HL-60 (cell line): ENCODE data around the gene TK2.
"Not testable (repeated sequence)": the region's sequence is repeated elsewhere in the genome, so short reads cannot be mapped to it uniquely, and the experiment has no call there.

ENCODE experiments used
- DNase-seq, 2 experiments: peaks; one replicate each; pipeline ENCODE4 v3.0.0-alpha.2; 2010 to 2020; ENCODE audit warnings: low read depth in 1 of 2, low spot score in 1 of 2
- H3K27ac ChIP-seq: fragments of 250-450 bp; sonication (Bioruptor Pico); replicated peaks from 2 replicates; pipeline ENCODE4 v1.5.1; 2020; ENCODE audit warnings: mild to moderate bottlenecking, moderate library complexity
- H3K27me3 ChIP-seq: fragments of 250-450 bp; sonication (Bioruptor Pico); 2 replicates; pipeline ENCODE4 v1.5.1; 2021; ENCODE audit warnings: mild to moderate bottlenecking, moderate library complexity; ENCODE audit not compliant: insufficient read depth, poor library complexity, severe bottlenecking
- H3K4me3 ChIP-seq: replicated peaks from 2 replicates; pipeline ENCODE4 v1.5.1; 2011; ENCODE audit warnings: mild to moderate bottlenecking, control low read depth, low read length; ENCODE audit not compliant: insufficient read depth
- GABPA ChIP-seq: IDR thresholded peaks from 2 replicates; pipeline ENCODE4 v1.6.1; 2012; ENCODE audit warnings: low read depth
- POLR2AphosphoS5 ChIP-seq: IDR thresholded peaks from 2 replicates; pipeline ENCODE4 v1.6.1; 2012; ENCODE audit warnings: low read depth
- SPI1 ChIP-seq: IDR thresholded peaks from 2 replicates; pipeline ENCODE4 v1.6.1; 2012; ENCODE audit warnings: low read depth, mild to moderate bottlenecking, borderline replicate concordance
- TF ChIP-seq, protein P1 (sequence below): IDR thresholded peaks from one replicate; pipeline ENCODE4 v1.5.1; 2011; ENCODE audit warnings: low read length, control low read depth, inconsistent platforms; ENCODE audit not compliant: insufficient read depth
- TF ChIP-seq, protein P2 (sequence below): IDR thresholded peaks from 2 replicates; pipeline ENCODE4 v1.6.1; 2012; ENCODE audit warnings: low read depth; ENCODE audit not compliant: insufficient replicate concordance

Gene TK2

DNA sequence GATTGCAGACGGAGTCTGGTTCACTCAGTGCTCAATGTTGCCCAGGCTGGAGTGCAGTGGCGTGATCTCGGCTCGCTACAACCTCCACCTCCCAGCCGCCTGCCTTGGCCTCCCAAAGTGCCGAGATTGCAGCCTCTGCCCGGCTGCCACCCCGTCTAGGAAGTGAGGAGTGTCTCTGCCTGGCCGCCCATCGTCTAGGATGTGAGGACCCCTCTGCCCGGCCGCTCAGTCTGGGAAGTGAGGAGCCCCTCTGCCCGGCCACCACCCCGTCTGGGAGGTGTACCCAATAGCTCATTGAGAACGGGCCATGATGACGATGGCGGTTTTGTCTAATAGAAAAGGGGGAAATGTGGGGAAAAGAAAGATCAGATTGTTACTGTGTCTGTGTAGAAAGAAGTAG, 35.5 kb downstream of the TK2 start:
- not testable (repeated sequence) for H3K4me3 ChIP-seq, DNase-seq, H3K27ac ChIP-seq, H3K27me3 ChIP-seq

DNA sequence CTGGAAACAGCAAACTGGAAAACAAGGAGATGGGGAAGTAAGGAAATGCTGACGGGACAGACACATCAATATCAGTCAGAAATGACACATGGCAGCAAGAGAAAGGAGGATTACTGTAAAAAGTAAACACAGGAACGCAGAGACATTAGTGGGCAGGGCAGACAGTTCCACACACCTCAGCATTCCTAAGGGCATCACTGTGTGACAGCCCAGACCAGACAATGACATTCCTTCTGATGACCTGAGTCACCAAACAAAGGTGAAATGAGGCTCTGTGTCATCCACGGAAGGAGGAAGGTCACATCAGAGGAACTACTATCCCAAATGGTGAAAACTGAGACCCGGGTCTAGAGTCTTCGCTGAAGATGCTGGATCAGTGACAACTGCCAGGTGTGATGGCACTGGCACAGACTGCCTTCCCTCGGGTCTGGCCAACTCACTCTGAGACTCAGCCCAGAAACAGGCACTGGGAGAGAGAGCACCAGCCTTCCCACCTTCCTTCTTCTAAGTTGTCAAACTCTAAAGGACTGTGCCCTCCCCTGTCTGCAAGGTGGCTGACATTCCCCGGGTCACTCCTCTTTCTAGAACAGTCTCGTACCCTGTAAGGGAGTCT, 36.7 kb downstream of the TK2 start:
- no peak for DNase-seq
- Histone ChIP-seq H3K4me3 (no peak overlapping the region), H3K27ac (no peak overlapping the region), H3K27me3 (no peaks in the 10 kb centered on the region)
- TF ChIP-seq GABPA (no peak), SPI1 (no peak), POLR2AphosphoS5 (no peak)
- TF ChIP-seq, protein P1, sequence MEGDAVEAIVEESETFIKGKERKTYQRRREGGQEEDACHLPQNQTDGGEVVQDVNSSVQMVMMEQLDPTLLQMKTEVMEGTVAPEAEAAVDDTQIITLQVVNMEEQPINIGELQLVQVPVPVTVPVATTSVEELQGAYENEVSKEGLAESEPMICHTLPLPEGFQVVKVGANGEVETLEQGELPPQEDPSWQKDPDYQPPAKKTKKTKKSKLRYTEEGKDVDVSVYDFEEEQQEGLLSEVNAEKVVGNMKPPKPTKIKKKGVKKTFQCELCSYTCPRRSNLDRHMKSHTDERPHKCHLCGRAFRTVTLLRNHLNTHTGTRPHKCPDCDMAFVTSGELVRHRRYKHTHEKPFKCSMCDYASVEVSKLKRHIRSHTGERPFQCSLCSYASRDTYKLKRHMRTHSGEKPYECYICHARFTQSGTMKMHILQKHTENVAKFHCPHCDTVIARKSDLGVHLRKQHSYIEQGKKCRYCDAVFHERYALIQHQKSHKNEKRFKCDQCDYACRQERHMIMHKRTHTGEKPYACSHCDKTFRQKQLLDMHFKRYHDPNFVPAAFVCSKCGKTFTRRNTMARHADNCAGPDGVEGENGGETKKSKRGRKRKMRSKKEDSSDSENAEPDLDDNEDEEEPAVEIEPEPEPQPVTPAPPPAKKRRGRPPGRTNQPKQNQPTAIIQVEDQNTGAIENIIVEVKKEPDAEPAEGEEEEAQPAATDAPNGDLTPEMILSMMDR: no peak
- TF ChIP-seq, protein P2, sequence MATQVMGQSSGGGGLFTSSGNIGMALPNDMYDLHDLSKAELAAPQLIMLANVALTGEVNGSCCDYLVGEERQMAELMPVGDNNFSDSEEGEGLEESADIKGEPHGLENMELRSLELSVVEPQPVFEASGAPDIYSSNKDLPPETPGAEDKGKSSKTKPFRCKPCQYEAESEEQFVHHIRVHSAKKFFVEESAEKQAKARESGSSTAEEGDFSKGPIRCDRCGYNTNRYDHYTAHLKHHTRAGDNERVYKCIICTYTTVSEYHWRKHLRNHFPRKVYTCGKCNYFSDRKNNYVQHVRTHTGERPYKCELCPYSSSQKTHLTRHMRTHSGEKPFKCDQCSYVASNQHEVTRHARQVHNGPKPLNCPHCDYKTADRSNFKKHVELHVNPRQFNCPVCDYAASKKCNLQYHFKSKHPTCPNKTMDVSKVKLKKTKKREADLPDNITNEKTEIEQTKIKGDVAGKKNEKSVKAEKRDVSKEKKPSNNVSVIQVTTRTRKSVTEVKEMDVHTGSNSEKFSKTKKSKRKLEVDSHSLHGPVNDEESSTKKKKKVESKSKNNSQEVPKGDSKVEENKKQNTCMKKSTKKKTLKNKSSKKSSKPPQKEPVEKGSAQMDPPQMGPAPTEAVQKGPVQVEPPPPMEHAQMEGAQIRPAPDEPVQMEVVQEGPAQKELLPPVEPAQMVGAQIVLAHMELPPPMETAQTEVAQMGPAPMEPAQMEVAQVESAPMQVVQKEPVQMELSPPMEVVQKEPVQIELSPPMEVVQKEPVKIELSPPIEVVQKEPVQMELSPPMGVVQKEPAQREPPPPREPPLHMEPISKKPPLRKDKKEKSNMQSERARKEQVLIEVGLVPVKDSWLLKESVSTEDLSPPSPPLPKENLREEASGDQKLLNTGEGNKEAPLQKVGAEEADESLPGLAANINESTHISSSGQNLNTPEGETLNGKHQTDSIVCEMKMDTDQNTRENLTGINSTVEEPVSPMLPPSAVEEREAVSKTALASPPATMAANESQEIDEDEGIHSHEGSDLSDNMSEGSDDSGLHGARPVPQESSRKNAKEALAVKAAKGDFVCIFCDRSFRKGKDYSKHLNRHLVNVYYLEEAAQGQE: no peak

DNA sequence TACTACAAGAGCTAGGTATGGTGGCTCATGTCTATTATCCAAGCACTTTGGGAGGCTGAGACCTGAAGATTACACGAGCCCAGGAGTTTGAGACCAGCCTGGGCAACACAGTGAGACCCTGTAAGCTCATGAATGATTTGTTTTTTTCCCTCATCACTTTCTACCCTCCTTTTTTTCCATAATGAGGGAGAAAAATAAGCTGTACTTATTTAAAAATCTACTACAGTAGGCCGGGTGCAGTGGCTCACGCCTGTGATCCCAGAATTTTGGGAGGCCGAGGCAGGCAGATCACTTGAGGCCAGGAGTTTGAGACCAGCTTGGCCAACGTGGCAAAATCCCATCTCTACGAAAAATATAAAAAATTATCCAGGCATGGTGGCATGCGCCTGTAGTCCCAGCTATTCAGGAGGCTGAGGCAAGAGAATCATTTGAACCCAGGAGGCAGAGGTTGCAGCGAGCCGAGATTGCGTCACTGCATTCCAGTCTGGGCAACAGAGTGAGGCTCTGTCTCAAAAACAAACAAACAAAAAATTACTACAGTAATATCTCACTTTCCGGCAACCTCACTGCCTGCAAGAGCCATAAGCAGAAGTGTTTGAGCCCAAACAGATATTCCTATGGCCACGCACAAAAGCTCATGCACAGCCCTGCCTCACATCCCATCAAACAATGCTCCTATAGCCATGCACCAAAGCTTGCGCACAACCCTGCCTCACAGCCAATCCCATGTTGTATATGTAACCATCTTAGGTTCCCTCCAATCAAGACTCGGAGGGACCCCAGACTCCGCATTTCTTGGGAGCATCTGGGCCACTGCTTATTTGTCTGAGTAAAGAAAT, 37.4 kb downstream of the TK2 start:
- no peak for DNase-seq
- TF ChIP-seq GABPA (no peak), SPI1 (no peak), POLR2AphosphoS5 (no peak)
- TF ChIP-seq, protein P1: no peak
- TF ChIP-seq, protein P2: no peak
- H3K27ac ChIP-seq: no peak overlapping the region

DNA sequence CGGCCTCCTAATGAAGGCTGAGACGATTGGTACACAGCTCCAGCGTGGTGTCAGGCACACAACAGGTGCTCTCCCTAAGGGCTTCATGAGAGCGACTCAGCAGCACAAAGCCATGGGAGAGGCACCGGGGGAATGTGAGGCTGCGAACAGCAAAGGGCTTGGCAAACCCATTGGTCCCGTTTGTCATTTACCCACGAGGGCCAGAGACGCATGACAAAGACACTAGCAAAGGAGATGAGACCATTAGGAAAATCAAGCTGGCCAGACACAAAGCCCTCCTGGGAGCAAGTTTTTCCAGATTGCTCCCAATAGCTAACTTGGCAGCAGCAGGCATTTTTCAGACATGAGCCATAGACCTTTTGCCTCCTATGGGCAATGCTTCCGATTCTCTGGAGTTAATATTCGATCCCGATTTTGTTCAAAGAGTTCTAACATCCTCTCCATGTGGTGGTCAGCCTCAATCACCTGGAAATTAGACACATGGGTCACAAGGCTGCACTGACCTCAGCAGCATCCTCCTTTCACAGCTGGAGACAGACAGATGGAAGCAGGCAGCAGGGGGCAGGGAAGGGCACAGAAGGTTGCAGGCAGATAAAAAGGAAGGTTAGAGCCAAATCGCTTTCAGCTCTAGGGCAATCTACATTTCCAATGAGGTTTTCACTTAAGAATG, 38.2 kb downstream of the TK2 start:
- DNase-seq: no peak
- no peak overlapping the region for H3K4me3 ChIP-seq
- H3K27ac ChIP-seq: no peak overlapping the region
- H3K27me3 ChIP-seq: no peaks in the 10 kb centered on the region
- TF ChIP-seq GABPA (no peak), POLR2AphosphoS5 (no peak), SPI1 (no peak)
- TF ChIP-seq, protein P2: no peak
- TF ChIP-seq, protein P1: no peak

More for the DNA sequence above, 37.4 kb downstream of the TK2 start:
- H3K4me3 ChIP-seq: no peak overlapping the region
- no peaks in the 10 kb centered on the region for H3K27me3 ChIP-seq
